ENCODE results near the gene FAXDC2. TPM values are rescaled to one million over a fixed set of nuclear protein-coding genes. Genes with fewer than 3 reads are reported as not detected.

FAXDC2 gene
- total and polyA plus RNA-seq, 2 of the 13 experiments (the other 11 are each of a cell fraction or from before 2014, with no cell fraction given): 4.7 to 58.8 TPM

DNA sequence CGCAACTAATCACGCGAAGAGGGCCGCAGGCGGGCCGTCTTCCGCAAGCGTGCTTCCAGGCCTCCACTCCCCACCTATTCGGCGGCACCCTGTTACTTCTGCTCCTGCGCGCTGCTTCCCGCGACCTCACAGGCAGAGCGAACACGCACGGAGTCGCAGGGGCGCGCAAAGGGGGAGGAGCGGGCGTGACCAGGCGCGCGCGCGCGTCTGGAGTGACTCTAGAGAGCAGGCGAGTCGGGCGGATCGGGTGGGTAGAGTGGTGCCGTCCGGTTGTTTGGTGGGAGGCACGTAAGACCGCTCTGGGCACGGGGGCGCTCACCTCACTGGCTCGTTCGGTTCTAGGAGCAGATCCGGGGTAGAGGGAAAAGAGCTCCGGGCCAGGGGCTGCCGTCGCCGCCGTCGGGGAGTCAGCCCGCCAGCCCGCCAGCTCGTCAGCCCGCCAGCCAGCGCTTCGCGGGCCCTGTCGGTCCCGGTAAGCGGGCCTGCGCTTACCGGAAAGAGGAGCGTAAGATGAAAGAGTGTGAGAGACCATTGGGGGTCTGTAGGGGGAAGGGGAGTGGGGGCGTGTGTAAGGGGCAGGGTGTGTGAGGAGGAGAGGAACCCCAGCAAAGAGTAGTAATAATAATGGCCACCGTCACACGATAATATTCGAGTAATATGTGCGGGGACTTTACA is 8.0 kb upstream of the FAXDC2 start, which contains the start of gene CNOT8 (continued):
- peak; percentile 65 for TF ChIP-seq ELF3 (CRISPR knock-in tag; IDR thresholded peaks at IDR 0.05)
- TF ChIP-seq NPAS2 (CRISPR knock-in tag; IDR thresholded peaks at IDR 0.05; ENCODE audit: borderline replicate concordance): no peak
- TF ChIP-seq, protein P1, sequence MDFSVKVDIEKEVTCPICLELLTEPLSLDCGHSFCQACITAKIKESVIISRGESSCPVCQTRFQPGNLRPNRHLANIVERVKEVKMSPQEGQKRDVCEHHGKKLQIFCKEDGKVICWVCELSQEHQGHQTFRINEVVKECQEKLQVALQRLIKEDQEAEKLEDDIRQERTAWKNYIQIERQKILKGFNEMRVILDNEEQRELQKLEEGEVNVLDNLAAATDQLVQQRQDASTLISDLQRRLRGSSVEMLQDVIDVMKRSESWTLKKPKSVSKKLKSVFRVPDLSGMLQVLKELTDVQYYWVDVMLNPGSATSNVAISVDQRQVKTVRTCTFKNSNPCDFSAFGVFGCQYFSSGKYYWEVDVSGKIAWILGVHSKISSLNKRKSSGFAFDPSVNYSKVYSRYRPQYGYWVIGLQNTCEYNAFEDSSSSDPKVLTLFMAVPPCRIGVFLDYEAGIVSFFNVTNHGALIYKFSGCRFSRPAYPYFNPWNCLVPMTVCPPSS (IDR thresholded peaks at IDR 0.05): no peak
- TF ChIP-seq, protein P2, sequence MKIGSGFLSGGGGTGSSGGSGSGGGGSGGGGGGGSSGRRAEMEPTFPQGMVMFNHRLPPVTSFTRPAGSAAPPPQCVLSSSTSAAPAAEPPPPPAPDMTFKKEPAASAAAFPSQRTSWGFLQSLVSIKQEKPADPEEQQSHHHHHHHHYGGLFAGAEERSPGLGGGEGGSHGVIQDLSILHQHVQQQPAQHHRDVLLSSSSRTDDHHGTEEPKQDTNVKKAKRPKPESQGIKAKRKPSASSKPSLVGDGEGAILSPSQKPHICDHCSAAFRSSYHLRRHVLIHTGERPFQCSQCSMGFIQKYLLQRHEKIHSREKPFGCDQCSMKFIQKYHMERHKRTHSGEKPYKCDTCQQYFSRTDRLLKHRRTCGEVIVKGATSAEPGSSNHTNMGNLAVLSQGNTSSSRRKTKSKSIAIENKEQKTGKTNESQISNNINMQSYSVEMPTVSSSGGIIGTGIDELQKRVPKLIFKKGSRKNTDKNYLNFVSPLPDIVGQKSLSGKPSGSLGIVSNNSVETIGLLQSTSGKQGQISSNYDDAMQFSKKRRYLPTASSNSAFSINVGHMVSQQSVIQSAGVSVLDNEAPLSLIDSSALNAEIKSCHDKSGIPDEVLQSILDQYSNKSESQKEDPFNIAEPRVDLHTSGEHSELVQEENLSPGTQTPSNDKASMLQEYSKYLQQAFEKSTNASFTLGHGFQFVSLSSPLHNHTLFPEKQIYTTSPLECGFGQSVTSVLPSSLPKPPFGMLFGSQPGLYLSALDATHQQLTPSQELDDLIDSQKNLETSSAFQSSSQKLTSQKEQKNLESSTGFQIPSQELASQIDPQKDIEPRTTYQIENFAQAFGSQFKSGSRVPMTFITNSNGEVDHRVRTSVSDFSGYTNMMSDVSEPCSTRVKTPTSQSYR (CRISPR knock-in tag; IDR thresholded peaks at IDR 0.05; ENCODE audit: borderline replicate concordance): peak; percentile 73; the same call in 1 of the 2 replicates
- 0 out of 2 replicates have a peak, but pooled peaks have one; percentile 77 for TF ChIP-seq HES4 (CRISPR knock-in tag; IDR thresholded peaks at IDR 0.05; ENCODE audit: borderline replicate concordance)
- TF ChIP-seq ZNF354B (CRISPR knock-in tag; IDR thresholded peaks at IDR 0.05): no peak
- TF ChIP-seq, protein P3, sequence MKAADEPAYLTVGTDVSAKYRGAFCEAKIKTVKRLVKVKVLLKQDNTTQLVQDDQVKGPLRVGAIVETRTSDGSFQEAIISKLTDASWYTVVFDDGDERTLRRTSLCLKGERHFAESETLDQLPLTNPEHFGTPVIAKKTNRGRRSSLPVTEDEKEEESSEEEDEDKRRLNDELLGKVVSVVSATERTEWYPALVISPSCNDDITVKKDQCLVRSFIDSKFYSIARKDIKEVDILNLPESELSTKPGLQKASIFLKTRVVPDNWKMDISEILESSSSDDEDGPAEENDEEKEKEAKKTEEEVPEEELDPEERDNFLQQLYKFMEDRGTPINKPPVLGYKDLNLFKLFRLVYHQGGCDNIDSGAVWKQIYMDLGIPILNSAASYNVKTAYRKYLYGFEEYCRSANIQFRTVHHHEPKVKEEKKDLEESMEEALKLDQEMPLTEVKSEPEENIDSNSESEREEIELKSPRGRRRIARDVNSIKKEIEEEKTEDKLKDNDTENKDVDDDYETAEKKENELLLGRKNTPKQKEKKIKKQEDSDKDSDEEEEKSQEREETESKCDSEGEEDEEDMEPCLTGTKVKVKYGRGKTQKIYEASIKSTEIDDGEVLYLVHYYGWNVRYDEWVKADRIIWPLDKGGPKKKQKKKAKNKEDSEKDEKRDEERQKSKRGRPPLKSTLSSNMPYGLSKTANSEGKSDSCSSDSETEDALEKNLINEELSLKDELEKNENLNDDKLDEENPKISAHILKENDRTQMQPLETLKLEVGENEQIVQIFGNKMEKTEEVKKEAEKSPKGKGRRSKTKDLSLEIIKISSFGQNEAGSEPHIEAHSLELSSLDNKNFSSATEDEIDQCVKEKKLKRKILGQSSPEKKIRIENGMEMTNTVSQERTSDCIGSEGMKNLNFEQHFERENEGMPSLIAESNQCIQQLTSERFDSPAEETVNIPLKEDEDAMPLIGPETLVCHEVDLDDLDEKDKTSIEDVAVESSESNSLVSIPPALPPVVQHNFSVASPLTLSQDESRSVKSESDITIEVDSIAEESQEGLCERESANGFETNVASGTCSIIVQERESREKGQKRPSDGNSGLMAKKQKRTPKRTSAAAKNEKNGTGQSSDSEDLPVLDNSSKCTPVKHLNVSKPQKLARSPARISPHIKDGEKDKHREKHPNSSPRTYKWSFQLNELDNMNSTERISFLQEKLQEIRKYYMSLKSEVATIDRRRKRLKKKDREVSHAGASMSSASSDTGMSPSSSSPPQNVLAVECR (CRISPR knock-in tag; IDR thresholded peaks at IDR 0.05; ENCODE audit: borderline replicate concordance): peak; percentile 73; the same call in 1 of the 2 replicates
- no peak for TF ChIP-seq RFX1 (IDR thresholded peaks at IDR 0.05)
- TF ChIP-seq, protein P4, sequence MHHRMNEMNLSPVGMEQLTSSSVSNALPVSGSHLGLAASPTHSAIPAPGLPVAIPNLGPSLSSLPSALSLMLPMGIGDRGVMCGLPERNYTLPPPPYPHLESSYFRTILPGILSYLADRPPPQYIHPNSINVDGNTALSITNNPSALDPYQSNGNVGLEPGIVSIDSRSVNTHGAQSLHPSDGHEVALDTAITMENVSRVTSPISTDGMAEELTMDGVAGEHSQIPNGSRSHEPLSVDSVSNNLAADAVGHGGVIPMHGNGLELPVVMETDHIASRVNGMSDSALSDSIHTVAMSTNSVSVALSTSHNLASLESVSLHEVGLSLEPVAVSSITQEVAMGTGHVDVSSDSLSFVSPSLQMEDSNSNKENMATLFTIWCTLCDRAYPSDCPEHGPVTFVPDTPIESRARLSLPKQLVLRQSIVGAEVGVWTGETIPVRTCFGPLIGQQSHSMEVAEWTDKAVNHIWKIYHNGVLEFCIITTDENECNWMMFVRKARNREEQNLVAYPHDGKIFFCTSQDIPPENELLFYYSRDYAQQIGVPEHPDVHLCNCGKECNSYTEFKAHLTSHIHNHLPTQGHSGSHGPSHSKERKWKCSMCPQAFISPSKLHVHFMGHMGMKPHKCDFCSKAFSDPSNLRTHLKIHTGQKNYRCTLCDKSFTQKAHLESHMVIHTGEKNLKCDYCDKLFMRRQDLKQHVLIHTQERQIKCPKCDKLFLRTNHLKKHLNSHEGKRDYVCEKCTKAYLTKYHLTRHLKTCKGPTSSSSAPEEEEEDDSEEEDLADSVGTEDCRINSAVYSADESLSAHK (CRISPR knock-in tag; IDR thresholded peaks at IDR 0.05; ENCODE audit: borderline replicate concordance): no peak
- TF ChIP-seq ZNF766 (CRISPR knock-in tag; IDR thresholded peaks at IDR 0.05; ENCODE audit: borderline replicate concordance): 0 out of 2 replicates have a peak, but pooled peaks have one; percentile 34
- no peak for TF ChIP-seq ZNF841 (CRISPR knock-in tag; IDR thresholded peaks at IDR 0.05; ENCODE audit: borderline replicate concordance)
- TF ChIP-seq U2AF2 (IDR thresholded peaks at IDR 0.05; ENCODE audit: low read depth, low read length): no peak
- TF ChIP-seq THYN1 (CRISPR knock-in tag; IDR thresholded peaks at IDR 0.05; ENCODE audit: borderline replicate concordance, low read depth): no peak
- no peak for TF ChIP-seq IKZF1 (IDR thresholded peaks at IDR 0.05)
- no peak; the same call in 1 of the 2 replicates for TF ChIP-seq NFRKB (IDR thresholded peaks at IDR 0.05)
- TF ChIP-seq FOXA1 (IDR thresholded peaks at IDR 0.05): no peak
- TF ChIP-seq FOXA1 (CRISPR knock-in tag; IDR thresholded peaks at IDR 0.05): peak; percentile 33

All from HepG2 (cell line).